Fibroblast of the aortic adventitia (primary cell): ENCODE results near the gene TNRC18. TPM values are rescaled to one million over a fixed set of nuclear protein-coding genes. Genes with fewer than 3 reads are reported as not detected.

Source experiments
- DNase-seq: peaks from one replicate; pipeline ENCODE4 v3.0.0-alpha.2; 2010; ENCODE audit warnings: low read depth
- H3K4me3 ChIP-seq: 2 replicates; pipeline ENCODE4 v1.5.1; 2011; ENCODE audit warnings: low read depth, mild to moderate bottlenecking, control low read depth, low read length, moderate library complexity
- total RNA-seq: library from RNA; depleted of rRNA; stranded (reverse); fragments of >200 nt; gene quantifications from 2 replicates; pipeline ENCODE4 v1.2.3, GENCODE V29; 2012; ENCODE audit warnings: low replicate concordance
- TF ChIP-seq, protein P1 (sequence below): IDR thresholded peaks from 2 replicates; pipeline ENCODE4 v1.5.1; 2011; ENCODE audit warnings: mild to moderate bottlenecking, low read length, control low read depth, inconsistent platforms; ENCODE audit not compliant: insufficient read depth

The TNRC18 gene
- total RNA-seq, 1 donor, result 57.8 TPM

DNA sequence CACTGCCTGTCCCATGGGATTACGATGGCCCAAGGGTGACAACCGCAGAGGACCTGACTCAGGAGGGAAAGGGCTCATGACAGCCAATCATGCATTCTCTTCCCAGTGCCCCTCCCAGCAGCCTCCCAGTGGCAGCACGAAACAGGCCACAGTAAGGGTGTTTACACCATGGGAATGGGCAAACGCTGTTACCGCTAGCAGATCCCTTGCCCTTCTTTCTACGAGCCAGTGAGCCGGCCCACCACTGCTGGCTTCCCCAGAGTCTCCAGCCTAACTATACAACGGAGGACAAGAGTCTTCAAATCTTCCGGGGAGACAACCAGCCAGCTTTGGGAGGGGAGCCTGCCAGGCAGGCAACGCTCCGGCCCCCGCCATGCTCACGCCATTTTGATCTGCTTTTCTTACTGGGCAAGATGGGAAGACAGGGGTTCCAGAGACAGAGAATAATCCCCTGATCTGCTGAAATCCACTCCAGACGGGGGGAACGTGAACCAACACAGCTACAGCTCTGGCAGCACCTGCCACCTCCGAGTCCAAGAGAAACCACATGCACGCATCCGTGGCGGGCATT is 71.1 kb downstream of the TNRC18 start:
- H3K4me3 ChIP-seq, result no peak overlapping the region
- DNase-seq, result no peak
- TF ChIP-seq, protein P1, sequence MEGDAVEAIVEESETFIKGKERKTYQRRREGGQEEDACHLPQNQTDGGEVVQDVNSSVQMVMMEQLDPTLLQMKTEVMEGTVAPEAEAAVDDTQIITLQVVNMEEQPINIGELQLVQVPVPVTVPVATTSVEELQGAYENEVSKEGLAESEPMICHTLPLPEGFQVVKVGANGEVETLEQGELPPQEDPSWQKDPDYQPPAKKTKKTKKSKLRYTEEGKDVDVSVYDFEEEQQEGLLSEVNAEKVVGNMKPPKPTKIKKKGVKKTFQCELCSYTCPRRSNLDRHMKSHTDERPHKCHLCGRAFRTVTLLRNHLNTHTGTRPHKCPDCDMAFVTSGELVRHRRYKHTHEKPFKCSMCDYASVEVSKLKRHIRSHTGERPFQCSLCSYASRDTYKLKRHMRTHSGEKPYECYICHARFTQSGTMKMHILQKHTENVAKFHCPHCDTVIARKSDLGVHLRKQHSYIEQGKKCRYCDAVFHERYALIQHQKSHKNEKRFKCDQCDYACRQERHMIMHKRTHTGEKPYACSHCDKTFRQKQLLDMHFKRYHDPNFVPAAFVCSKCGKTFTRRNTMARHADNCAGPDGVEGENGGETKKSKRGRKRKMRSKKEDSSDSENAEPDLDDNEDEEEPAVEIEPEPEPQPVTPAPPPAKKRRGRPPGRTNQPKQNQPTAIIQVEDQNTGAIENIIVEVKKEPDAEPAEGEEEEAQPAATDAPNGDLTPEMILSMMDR, result no peak

DNA sequence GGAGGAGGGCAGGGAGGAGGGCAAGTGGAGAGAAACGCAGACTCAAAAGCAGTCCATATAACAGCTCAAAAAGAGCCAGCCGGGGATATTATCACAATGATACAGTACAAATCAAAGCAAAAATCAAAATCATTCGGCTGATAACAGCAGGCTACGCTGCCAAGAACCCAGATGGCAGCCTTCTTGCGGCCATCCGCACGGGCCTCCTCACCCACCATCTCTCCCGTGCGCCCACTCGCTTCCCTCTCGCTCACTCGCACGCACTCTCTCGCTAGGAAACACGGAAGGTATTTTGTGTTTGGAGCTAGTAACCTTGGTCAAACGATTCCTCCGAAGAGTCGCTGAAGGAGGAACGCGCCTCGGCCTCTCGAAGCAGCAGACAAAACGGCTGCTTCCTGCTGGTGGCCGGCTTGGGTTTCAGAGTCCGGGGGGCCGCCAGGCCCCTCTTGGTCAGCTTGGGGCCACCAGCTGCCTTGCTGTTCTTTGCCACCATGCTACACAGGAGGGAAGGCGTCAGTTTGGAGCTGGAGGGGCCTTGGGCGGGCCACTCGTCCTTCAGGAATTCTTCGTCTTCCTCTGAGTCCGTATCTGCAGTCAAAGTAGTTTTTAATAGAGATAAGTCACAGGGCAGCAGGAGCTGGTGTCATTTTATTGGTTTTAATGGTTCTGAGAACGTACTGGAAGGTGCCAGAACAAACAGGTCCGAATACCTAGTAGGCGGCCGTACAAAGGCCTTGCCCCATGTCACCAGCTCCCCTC is 71.9 kb downstream of the TNRC18 start:
- DNase-seq, result no peak
- no peak overlapping the region for H3K4me3 ChIP-seq
- TF ChIP-seq, protein P1, result no peak

DNA sequence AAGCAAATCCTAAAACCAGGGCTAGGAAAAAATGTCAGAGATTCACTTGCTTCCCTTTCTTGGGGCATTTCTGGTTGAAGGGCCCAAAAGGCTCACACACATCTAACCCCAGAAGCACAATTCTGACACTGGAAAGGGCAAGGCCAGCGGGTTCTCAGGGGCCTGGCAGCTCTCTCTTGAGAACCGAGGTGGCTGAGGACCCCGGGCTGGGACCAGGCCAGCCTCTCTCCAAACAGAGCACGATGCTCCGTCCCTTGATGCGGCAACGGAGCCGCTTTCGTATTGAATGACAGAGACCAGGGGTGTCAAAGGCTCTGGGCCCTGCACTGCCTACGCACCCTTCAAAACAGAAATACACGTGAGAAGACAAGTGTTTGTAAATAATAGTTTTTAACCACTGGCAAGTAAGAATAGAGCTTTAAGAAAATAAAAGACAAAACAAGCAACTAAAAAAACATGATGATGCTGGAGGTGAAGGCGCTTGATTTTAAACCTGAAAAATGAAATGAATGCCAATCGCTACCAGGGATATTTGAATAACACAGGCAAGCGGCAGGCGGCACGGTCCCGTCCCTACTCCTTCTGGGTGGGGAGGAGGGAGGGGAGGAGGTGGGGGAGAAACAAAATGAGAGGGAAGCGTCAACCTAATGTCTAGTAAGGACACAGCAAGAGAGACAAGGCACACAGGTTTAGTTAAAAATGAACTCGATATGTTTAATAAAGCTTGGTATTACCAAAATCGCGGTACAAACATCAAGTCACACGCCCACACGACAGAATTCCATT is 72.8 kb downstream of the TNRC18 start:
- TF ChIP-seq, protein P1, result no peak
- DNase-seq, result no peak
- H3K4me3 ChIP-seq, result no peak overlapping the region

DNA sequence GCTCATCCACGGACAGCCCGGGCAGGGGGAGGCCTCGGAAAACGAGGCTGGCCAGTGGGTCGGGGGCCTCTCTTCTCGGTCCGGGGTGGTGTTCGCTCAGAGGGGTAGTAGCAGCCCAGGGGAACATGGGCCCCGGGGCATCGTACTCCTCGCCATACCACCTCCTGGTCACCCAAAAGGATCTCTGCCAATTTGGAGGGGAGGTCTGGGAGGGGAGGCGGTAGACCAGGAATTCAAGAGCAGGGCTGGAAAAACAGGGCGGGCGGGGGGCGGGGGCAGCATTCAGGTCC is 73.5 kb downstream of the TNRC18 start:
- TF ChIP-seq, protein P1, result no peak
- H3K4me3 ChIP-seq, result no peak overlapping the region
- no peak for DNase-seq

DNA sequence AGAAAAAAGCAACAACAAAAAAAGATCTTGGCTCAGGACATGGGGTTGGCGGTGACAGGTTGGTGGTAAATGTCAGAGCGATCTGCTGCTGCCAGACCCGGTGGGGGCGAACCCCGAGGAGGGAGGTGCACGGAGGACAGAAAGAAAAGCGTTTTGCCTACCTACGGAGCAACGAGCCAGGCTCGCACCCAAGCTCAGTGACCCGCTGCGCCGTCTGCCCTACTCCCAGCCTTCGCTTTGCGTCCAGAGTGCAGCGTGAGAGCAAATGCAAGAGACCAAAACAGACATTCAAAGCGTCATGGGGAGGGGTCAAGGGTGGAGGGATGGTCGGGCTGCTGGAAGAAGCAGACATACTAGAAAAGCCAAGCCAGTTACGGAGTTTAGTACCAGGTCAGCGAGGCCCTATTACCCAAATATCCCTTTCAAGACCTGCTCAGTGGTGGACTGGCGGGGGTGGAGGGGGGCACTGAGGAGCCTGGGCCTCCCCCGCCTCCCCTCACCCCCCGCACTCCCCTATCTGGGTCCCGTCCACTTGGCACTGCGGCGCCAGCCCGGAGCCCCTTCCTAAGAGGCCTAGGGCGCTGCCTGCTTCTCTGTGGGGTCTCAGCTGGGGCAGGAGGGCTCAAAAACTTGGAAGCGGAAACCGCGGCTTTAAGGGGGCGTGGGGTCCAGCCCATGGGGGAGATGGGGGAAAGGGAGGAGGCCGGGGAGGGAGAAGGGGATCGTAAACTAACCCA is 74.0 kb downstream of the TNRC18 start:
- H3K4me3 ChIP-seq, result no peak overlapping the region
- no peak for DNase-seq
- TF ChIP-seq, protein P1, result no peak

DNA sequence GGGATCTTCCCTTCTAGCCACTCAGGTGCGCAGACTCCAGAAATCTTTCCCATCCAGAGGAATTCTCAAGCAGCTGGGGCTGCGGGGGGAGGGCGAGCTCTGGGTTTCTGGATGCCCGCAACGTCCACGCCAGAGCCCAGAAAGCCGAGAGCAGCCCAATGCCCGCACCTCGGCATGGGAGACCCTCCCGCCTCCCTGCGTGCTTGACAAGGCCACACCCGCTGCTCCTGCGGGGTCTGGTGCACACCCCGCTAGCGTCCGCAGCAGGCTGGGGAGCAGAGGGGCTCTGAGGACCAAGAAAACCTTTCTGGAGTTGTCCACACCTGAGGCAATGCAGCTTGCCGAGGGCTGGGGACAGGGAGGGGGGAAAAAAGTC is 74.6 kb downstream of the TNRC18 start:
- TF ChIP-seq, protein P1, result no peak
- DNase-seq, result no peak

More for the DNA sequence above, 74.6 kb downstream of the TNRC18 start:
- H3K4me3 ChIP-seq, result no peak overlapping the region
